SH-SY5Y (cell line): ENCODE measurements around the gene PPP2R5C.

ENCODE experiments used
- GATA2 ChIP-seq: IDR thresholded peaks from 2 replicates; pipeline ENCODE4 v1.6.1; 2011; ENCODE audit warnings: mild to moderate bottlenecking, low read depth, low read length
- GATA3 ChIP-seq: IDR thresholded peaks from 2 replicates; pipeline ENCODE4 v1.6.1; 2011; ENCODE audit warnings: low read depth, mild to moderate bottlenecking, low read length, moderate library complexity

- no peak for TF ChIP-seq GATA2
- TF ChIP-seq GATA3 = no peak
These were observed 20.5 kb upstream of the PPP2R5C start for GRCh38 chr14:101740981-101741380.
